Fibroblast of lung (primary cell): Measurements from ENCODE around the gene TTC22.

Experiments
- CTCF ChIP-seq, 2 donors: IDR thresholded peaks in 1 of 2; conservative IDR thresholded peaks in 1 of 2; 1 replicate in 1 of 2; 2 replicates in 1 of 2; pipeline ENCODE4 v1.5.1; 2011 to 2012; ENCODE audit warnings: low read length in 2 of 2, control low read depth in 1 of 2, inconsistent platforms in 1 of 2, low read depth in 1 of 2, mild to moderate bottlenecking in 1 of 2
- EZH2 ChIP-seq: IDR thresholded peaks from 2 replicates; pipeline ENCODE4 v1.5.1; 2012; ENCODE audit warnings: low read length, control low read depth, mild to moderate bottlenecking; ENCODE audit errors: missing control alignments

GRCh38 chr1:54754045-54754444 lies 47.1 kb downstream of the TTC22 start:
- no peak for TF ChIP-seq EZH2
- no peak for TF ChIP-seq CTCF (conservative IDR thresholded peaks at IDR 0.05 in 1 of 2, IDR thresholded peaks at IDR 0.05 in 1 of 2; ENCODE audit: low read depth in 1 of 2, low read length in 2 of 2)
